ENCODE results near the gene ALDH8A1.

The ALDH8A1 gene

GRCh38 chr6:134983823-134984222 lies 33.9 kb upstream of the ALDH8A1 start:
- no peak for TF ChIP-seq NFIC (IDR thresholded peaks at IDR 0.05)
- no peak for TF ChIP-seq TCF12 (IDR thresholded peaks at IDR 0.05; ENCODE audit: low read depth)
- no peak for TF ChIP-seq TEAD4 (IDR thresholded peaks at IDR 0.05)
- no peak for TF ChIP-seq ZBTB7A (IDR thresholded peaks at IDR 0.05; ENCODE audit: low read depth)

- TF ChIP-seq TEAD4 (IDR thresholded peaks at IDR 0.05) = no peak
- no peak for TF ChIP-seq USF1 (IDR thresholded peaks at IDR 0.05)
- TF ChIP-seq TCF12 (IDR thresholded peaks at IDR 0.05; ENCODE audit: low read depth) = no peak
- TF ChIP-seq NFIC (IDR thresholded peaks at IDR 0.05) = no peak
- no peak for TF ChIP-seq CREB1 (IDR thresholded peaks at IDR 0.05; ENCODE audit: low read depth)
- TF ChIP-seq EGR1 (IDR thresholded peaks at IDR 0.05) = no peak
- no peak for TF ChIP-seq MAX (IDR thresholded peaks at IDR 0.05)
- no peak for TF ChIP-seq RAD21 (IDR thresholded peaks at IDR 0.05; ENCODE audit: low read depth)
- TF ChIP-seq REST (IDR thresholded peaks at IDR 0.05; ENCODE audit: low read depth) = no peak
- no peak for TF ChIP-seq YY1 (IDR thresholded peaks at IDR 0.05; ENCODE audit: low read depth)
- TF ChIP-seq CEBPB (IDR thresholded peaks at IDR 0.05) = no peak
- no peak for TF ChIP-seq FOXM1 (IDR thresholded peaks at IDR 0.05; ENCODE audit: borderline replicate concordance, low read depth)
- no peak for TF ChIP-seq TAF1 (IDR thresholded peaks at IDR 0.05; ENCODE audit: low read depth)
- TF ChIP-seq ZBTB7A (IDR thresholded peaks at IDR 0.05; ENCODE audit: low read depth) = no peak
- TF ChIP-seq EP300 (IDR thresholded peaks at IDR 0.05; ENCODE audit: borderline replicate concordance) = no peak
Measured at GRCh38 chr6:134982161-134982560, 32.3 kb upstream of the ALDH8A1 start.

GRCh38 chr6:134980846-134981245 lies 30.9 kb upstream of the ALDH8A1 start:
- TF ChIP-seq REST (IDR thresholded peaks at IDR 0.05; ENCODE audit: low read depth) = no peak
- no peak for TF ChIP-seq NFIC (IDR thresholded peaks at IDR 0.05)
- no peak for TF ChIP-seq TCF12 (IDR thresholded peaks at IDR 0.05; ENCODE audit: low read depth)
- no peak for TF ChIP-seq USF1 (IDR thresholded peaks at IDR 0.05)
- TF ChIP-seq RAD21 (IDR thresholded peaks at IDR 0.05; ENCODE audit: low read depth) = no peak
- no peak for TF ChIP-seq MAX (IDR thresholded peaks at IDR 0.05)
- TF ChIP-seq ZBTB7A (IDR thresholded peaks at IDR 0.05; ENCODE audit: low read depth) = no peak
- TF ChIP-seq FOXM1 (IDR thresholded peaks at IDR 0.05; ENCODE audit: borderline replicate concordance, low read depth) = no peak
- no peak for TF ChIP-seq TAF1 (IDR thresholded peaks at IDR 0.05; ENCODE audit: low read depth)
- TF ChIP-seq EGR1 (IDR thresholded peaks at IDR 0.05) = no peak

- TF ChIP-seq MAX (IDR thresholded peaks at IDR 0.05) (no peak), CREB1 (IDR thresholded peaks at IDR 0.05; ENCODE audit: low read depth) (no peak), TAF1 (IDR thresholded peaks at IDR 0.05; ENCODE audit: low read depth) (no peak), EGR1 (IDR thresholded peaks at IDR 0.05) (no peak), TCF12 (IDR thresholded peaks at IDR 0.05; ENCODE audit: low read depth) (no peak), CEBPB (IDR thresholded peaks at IDR 0.05) (no peak), REST (IDR thresholded peaks at IDR 0.05; ENCODE audit: low read depth) (no peak), USF1 (IDR thresholded peaks at IDR 0.05) (no peak)
Measured at GRCh38 chr6:134979142-134979541, 29.2 kb upstream of the ALDH8A1 start.
